ENCODE results near the gene EHMT2.
A peak's percentile ranks its signal among the peaks of the same experiment; 100 is the strongest.
"Not testable (repeated sequence)": the region's sequence is repeated elsewhere in the genome, so short reads cannot be mapped to it uniquely, and the experiment has no call there.

The EHMT2 gene

DNA sequence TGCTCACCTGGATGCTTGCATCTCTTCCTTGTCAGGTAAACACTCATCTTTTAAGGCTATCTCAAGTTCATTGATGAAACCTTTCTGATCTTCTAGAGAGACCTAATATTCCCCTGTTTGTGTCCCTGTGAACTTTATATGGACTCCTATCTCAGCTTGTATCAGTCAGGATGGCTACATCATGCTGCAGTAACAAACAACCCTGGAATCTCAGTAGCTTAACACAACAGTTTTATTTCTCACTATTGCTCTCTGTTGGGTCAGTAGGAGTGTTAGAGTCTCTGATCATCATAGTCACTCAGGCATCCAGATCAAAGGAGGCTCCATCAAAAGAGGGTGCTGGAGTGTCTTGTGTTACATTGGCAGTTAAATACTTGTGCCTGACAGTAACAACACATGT, 17.9 kb upstream of the EHMT2 start:
- DNase-seq (ENCODE audit: low read depth, low spot score): no peak

DNA sequence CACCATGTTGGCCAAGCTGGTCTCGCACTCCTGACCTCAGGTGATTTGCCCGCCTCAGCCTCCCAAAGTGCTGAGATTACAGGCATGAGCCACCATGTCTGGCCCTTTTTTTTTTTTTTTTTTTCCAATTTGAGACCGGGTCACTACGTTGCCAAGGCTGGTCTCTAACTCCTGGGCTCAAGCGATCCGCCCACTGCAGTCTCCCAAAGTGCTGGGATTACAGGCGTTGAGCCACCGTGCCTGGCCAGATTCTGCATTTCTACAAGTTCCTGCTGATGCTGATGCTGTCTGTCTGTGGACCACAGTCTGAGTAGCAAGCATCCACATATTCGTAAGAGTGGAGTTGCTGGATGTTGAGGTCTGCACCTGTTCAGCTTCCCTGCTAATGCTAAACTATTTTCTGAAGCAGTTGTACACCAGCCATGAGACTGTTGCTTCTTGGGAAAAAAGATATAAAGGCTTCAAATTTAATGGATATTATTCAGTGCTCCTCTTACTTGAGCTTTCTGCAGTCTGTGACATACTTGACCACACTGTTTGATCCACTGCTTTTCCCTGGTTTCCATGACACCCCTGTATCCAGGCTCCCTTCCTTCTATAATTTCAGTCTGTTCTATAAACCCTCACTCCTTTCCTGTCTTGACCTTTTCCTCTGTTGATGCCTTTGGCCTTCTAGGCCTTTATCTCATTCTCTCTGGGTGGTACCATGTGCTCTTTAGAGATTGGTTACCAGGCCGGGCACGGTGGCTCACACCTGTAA, 14.5 kb upstream of the EHMT2 start:
- DNase-seq (ENCODE audit: low read depth, low spot score): no peak

DNA sequence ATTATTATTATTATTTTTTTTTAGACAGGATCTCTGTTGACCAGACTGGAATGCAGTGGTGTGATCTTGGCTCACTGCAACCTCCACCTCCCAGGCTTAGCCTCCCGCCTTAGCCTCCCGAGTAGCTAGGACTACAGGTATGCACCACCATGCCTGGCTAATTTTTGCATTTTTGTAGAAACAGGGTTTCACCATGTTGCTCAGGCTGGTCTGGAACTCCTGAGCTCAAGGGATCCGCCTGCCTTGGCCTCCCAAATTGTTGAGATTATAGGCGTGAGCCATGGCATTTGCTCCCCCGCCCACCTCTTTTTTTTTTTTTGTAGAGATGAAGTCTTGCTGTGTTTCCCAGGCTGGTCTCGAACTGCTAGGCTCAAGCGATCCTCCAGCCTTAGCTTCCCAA, 11.8 kb upstream of the EHMT2 start:
- not testable (repeated sequence) for DNase-seq (ENCODE audit: low read depth, low spot score)

DNA sequence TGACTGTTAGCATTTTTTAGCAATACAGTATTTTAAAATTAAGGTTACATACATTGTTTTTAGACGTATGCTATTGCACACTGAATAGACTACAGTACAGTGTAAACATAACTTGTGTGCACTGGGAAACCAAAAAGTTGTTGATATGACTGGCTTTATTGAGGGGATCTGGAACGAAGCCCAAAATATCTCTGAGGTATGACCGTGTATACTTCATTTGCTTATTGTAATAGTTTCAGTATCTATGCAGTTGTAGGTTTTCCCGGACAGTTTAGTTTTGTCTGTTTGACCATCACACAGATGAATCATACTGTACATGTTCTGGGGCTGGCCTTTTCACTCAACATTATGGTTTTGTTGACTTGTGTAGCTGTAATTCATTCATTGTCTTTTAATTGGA, 11.3 kb upstream of the EHMT2 start:
- no peak for DNase-seq (ENCODE audit: low read depth, low spot score)

DNA sequence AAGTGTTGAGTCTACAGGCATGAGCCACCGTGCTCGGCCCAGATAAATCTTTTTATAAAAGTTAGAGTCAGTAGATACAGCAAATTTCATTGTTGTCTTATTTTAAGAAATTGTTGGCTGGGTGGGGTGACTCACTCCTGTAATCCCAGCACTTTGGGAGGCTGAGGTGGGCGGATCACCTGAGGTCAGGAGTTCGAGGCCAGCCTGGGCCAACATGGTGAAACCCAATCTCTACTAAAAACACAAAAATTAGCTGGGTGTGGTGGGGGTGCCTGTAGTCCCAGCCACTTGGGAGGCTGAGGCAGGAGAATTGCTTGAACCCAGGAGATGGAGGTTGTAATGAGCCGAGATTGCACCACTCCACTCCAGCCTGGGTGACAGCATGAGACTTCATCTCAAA, 10.8 kb upstream of the EHMT2 start:
- not testable (repeated sequence) for DNase-seq (ENCODE audit: low read depth, low spot score)

DNA sequence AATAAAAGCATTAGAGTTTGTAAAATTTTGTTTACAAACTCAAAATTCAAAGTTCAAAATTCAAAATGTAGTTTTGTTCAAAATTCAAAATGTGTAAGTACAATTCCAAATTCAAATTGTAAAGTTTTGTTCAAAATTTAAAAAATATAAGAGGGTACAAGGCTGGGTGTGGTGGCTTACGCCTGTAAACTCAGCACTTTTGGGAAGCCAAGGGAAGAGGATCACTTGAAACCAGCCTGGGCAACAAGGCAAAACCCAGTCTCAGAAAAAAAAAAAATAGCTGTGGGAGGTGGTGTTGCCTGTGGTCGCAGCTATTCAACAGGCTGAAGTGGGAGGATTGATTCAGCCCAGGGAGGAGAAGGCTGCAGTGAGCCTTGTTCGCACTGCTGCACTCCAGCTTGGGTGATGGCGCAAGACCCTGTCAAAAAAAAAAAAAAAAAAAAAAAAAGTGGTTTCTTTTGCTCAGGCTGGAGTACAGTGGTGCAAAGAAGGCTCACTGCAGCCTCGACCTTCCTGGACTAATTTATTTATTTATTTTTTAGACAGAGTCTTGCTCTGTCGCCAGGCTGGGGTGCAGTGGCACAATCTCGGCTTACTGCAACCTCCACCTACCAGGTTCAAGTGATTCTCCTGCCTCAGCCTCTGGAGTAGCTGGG, 9.8 kb upstream of the EHMT2 start:
- no peak for DNase-seq (ENCODE audit: low read depth, low spot score)

DNA sequence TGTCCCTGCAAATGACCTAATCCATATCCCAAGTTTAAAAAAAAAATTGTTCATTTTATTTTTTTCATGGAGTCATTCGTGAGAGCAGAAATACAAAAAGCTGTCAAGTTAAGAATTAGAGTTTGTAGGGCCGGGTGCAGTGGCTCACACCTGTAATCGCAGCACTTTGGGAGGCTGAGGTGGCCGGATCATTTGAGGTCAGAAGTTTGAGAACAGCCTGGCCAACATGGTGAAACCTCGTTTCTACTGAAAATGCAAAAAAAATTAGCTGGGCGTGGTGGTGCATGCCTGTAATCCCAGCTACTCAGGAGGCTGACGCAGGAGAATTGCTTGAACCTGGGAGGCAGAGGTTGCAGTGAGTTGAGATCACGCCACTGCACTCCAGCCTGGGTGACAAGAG, 9.2 kb upstream of the EHMT2 start:
- DNase-seq (ENCODE audit: low read depth, low spot score): not testable (repeated sequence)

DNA sequence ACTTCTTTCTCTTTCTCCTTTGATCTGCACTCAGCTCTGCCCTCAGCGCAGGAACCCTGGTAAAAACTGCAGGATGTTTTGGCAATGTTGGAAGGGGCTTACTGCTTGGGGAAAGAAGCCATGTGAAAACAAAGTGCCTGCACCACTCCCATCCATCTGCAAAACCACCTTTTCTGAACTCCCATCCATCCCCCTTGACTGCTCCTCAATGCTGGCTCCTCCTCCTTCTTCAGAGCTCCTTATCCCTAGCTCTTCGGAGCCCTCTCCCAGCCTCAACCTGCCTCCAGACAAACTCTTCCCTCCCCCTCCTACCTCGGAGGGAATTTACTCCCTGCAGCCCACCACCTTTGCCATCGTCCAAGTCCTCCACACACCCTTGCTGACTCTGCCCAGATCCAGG, 8.6 kb upstream of the EHMT2 start:
- no peak for DNase-seq (ENCODE audit: low read depth, low spot score)

DNA sequence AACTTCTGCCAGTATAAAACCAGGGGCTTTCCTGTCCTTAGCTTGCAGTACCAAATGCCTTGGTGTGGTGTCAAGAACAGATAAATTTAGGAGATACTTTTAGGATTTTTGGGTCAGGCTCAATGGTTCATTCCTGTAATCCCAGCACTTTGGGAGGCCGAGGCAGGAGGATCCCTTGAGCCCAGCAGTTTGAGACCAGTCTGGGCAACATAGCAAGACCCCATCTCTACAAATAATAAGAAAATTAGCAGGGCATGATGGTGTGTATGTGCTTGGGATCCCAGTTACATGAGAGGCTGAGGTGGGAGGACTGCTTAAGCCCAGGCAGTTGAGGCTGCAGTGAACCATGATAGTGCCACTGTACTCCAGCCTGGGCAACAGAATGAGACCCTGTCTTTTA, 7.5 kb upstream of the EHMT2 start:
- no peak for DNase-seq (ENCODE audit: low read depth, low spot score)

DNA sequence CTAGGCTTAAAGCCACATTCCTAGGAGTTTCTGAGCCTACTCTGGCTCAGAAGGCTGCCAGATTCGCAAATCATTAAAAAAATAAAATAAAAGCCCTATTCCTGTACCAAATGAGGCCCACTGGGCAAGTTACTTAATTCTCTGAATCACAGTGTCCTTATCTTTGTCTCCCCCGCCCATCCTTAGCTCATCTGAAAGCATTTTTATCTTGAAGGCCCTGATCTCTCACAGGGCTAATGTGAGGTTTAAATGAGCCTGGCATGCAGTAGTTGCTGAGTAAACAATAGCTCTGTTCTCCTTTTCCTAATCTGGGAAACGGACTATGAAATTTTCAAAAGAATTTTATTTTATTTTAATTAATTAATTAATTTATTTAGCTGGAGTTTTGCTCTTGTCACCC, 6.5 kb upstream of the EHMT2 start:
- DNase-seq (ENCODE audit: low read depth, low spot score): no peak

DNA sequence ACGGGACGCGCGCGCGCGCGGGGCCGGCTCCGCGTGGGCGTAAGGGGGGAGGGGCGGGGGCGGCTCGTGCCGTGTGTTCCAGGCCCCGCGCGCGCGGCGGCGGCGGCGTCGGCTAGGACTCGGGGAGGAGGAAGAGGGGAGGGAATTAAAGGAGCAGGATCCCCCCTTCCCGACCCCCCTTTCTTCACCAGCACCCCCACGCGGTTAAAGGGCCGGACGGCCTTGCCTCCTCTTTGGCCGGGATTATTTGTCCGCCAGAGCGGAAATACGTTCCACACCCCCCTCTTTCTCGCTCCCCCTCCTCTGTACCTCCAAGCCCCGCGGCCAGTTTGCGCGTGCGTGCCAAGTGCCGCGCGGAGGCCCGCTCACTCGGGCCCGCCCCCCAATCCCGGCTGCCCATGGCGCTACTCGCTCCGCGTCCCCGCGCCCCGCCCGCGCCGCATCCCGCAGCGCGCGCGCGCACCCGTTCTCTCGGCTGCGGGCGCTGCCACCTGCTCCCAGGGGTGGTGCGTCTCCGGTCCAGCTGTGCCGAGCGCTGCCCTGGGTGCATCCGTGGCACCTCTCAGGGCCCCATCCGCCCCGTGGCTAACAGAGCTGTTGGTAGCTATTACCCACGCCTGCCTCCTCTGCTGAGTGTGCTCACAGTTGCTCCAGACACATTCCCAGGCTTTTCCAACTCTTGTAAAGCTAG, 4.6 kb upstream of the EHMT2 start, which contains the start of gene ZBTB12:
Gene ZBTB12, minus strand, starts transcription at position 134 of the 691 bp plus-strand sequence. CDS start 781 bp downstream, outside the sequence.
- peak; percentile 95 for DNase-seq (ENCODE audit: low read depth, low spot score)

DNA sequence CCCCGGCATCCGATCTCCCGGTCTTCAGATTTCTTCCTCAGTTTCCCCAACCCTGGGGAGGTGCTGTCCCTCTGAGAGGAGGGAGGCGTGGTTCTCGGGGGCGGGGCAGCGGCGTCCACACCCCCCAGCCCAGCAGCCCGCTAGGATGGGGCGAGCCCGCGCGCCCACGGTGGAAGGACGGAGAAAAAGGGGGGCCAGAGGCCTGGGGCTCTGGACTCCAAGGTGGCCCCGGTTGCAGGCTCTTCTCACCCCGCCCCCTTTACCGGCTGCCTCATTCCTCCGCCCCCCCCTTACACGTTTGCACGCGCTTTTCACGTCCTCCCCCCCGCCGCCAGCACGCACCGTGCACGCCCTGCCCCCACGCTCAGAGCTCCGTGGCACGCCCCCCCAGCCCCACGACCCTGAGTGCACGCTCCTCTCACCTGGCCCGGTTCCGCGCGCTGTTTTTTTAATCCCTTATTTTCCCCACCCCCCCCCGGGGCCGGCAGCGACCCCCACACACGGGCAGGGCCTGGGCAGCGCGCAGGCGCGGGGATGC, 4.0 kb upstream of the EHMT2 start:
- DNase-seq (ENCODE audit: low read depth, low spot score): no peak

DNA sequence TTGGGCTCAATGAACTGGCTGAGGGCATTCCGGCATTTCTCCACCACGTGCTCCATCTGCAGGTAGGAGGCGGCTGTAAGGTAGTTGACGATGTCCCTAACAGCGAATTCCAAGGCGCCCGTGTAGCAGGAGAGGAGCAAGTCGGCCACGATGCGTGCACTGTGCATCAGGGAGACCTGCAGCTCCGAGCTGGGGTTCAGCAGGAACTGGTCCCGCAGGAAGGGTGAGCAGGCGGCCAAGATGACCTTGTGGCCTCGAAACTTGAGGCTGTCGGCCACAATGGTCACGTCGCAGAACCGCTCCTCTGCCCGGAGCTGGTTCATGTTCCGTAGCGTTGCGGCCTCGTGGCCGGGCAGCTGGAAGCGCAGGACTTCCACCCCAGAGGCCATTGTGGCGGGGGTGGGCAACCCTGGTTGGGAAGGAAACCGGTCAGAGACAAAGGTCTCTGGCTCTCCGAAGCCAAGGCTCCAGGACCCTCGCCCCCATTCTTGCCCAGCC, 3.5 kb upstream of the EHMT2 start:
- DNase-seq (ENCODE audit: low read depth, low spot score): no peak

DNA sequence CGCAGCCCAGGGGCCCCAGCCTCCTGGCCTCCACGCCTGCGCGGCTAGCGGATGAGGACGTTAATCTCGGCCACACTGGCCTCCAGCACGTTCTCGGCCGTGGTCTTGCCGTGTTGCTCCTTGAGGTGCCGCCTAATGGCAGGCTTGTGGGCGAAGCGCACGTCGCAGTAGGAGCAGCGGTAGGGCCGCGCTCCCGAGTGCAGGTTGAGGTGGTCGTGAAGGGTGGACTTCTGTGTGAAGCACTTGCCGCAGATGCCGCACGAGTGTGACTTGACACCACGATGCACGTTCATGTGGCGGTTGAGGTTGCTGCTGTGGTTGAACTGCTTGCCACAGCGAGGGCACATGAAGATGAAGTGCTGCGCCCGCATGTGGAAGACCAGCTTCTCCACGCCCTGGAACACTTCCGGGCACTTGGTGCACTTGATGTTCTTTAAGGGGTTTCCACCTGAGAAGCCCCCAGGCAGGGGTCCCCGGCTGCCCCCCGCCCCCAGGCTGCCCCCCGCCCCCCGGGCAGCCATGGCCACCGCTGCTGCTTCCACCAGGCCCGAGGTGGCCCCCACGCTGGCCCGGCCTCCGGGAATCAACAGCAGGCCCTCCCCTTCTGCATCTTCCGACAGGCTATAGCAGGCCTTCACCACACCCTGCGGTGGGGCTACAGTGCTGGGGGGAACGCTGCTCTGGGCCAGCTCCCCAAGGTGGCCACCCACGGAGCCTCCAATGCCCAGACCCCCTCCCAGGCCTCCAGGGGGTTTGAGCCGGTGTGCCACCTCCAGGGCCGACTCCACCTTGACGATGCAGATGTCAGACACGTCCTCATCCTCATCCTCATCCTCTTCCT, 2.6 kb upstream of the EHMT2 start:
- no peak for DNase-seq (ENCODE audit: low read depth, low spot score)

DNA sequence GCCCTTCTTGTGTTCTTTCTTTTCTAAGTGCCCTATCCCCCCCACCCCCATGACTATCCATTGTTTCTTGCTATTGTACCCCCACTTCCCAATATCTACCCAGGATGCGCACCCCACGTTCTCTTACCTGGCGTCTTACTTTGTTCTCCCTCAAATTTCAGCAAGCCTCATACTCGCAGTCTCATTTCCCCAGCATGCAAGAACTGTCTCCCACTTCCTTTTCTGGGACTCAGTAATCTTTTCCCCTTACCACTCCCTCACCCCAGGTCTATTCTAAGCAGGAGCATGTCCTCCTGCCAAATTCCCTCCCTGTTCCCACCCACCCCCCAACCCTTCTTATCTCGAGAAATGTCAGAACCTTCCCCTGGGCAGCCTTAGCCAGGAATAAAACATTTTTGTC, 1.7 kb upstream of the EHMT2 start:
- DNase-seq (ENCODE audit: low read depth, low spot score): no peak

DNA sequence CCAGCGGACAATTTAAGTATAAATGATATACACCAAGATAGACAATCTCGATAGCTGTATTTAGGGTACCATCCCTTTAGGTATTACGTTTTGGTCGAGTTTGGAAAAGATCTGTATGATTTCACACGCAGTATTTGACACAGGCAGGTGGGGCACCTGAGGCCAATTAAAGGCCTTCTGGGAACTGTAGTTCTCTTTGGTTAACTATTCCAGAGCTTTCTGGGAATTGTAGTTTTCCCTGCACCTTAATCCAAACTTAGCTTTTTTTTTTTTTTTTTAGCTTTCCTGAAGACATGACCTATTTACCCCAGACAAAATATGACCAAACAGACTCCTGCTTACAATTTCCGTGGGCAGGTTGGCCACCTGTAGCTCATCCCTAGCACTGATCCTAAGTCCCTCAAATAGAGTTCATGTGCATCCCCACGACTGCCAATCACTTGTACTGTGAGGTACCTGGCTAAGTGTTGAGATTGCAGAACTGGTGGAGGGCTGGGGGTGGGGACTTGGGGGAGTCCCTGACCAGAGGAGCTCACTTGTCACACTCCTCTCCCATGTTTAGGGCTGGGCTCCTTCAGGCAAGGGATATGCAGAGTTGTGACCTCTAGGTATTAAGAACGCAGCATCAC, 999 bp upstream of the EHMT2 start:
- no peak for DNase-seq (ENCODE audit: low read depth, low spot score)

DNA sequence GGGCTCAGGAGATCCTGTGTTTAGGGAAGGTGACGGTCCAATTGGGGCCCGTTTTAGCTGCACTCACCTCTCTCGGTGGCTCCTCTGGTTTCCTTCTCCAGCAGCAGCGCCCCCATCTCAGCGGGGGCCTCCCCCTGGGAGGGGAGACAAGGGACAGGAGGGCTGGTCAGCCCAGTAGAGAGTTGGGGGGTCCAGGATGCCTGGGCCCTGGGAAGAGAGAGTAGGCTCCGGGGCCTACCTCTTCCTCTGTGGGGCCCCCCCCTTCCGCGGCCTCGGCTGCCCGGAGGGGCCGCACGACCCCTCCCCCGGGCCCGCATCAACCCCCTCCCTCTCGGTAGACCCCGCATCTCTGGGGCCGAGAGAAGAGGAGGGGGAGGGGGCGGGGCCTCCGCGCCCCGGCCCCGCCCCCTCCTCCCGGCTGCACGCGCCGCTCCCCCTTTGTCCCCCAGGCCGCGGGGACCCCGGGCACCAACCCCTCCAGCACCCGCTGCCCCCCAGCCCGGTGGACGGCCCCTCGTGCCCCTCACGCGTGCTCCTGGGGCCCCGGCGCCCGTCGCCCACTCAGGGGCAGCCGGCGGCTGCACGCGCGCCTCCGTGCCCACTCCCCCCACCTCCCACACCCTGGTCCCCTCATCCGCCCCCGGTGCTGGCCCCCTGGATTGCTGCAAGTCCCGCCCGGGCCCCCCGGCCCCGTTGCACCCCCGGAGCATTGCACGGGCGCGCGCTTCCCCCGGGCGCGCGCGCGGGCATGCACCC, 464 bp downstream of the EHMT2 start:
- DNase-seq (ENCODE audit: low read depth, low spot score): no peak

DNA sequence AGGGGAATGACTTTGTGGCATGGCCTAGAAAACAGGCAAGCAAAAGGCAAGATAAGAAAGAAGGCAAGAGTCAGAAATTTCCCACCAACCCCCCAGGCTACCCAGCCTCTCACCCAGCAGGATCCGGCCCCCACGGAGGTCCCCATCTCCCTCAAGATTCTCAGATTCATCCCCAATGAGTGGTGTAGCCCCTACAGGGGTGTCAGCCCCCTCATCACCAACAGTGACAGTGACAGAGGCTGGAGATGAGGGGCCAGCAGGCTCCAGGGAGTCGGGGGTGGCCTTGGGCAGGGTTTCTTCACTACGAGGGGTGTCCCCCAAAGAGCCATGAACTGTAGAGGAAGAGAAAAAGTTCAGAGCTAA, 1.0 kb downstream of the EHMT2 start:
- DNase-seq (ENCODE audit: low read depth, low spot score): no peak

DNA sequence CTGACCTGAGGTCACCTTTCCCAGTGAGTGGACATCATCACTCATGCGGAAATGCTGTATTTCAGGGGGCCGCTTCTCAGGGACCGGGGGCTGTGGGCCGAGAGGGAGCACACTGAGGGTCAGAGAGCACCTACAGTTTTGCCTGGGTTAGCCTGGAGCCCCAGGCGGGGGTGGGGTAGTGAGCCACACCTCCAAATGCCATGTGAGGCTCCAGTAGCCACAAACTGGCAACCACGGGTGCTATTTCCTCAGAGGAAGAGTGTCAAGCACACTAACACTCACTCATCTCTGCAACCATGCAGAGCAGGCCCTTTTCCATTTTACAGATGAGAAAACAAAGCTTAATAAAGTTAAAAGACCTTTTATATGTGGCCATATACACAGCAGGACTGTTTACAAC, 4.7 kb downstream of the EHMT2 start:
- no peak for DNase-seq (ENCODE audit: low read depth, low spot score)

DNA sequence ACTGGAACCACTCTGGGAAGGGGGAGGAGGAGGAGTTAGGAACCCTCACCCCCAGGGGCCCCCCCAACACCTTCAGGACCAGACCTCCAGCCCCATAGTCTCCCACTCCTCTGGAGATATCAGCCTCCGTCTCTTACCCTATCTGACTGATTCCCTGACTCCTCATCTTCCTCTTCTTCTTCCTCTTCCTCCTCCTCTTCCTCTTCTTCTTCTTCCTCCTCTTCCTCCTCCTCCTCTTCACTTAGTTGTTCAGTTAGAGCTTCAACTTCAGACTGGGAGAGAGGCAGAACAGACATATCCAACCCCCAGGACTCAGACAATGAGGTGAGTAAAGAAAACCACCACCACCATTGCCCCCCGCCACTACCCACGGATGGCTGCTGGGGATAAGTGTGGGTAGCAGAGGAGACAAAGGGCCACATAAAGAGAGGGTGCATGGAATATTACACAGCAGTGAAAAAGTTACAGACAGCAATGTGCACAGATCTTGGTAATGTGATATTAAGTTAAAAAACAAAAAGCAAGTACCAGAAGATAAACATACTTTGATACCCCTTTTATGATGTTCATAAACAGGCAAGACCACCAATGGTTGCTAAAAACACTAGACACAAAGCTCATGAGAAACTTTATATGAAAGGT, 8.0 kb downstream of the EHMT2 start:
- DNase-seq (ENCODE audit: low read depth, low spot score): no peak

Measured in iPS DF 19.7 (cell line).